ENCODE results near the gene FXYD7.

FXYD7 gene

GRCh38 chr19:35118268-35119020, 24.6 kb upstream of the FXYD7 start:
- no peak overlapping the region for H3K27ac ChIP-seq (replicated peaks)
- H3K27me3 ChIP-seq (ENCODE audit: insufficient read depth, poor library complexity, severe bottlenecking), result no peaks in the 10 kb centered on the region
- H3K4me3 ChIP-seq (replicated peaks; ENCODE audit: insufficient read depth, low read length), result no peak overlapping the region
- TF ChIP-seq REST (IDR thresholded peaks at IDR 0.05; ENCODE audit: insufficient replicate concordance, low read depth) (no peak), GABPA (IDR thresholded peaks at IDR 0.05; ENCODE audit: low read depth) (no peak), POLR2AphosphoS5 (IDR thresholded peaks at IDR 0.05; ENCODE audit: low read depth) (no peak), CTCF (IDR thresholded peaks at IDR 0.05; ENCODE audit: insufficient read depth, low read length) (no peak), SPI1 (IDR thresholded peaks at IDR 0.05; ENCODE audit: borderline replicate concordance, low read depth) (no peak)
- DNase-seq (ENCODE audit: low read depth in 1 of 2, low spot score in 1 of 2), result no peak

- Histone ChIP-seq H3K4me3 (replicated peaks; ENCODE audit: insufficient read depth, low read length) (no peak overlapping the region), H3K27me3 (ENCODE audit: insufficient read depth, poor library complexity, severe bottlenecking) (no peaks in the 10 kb centered on the region), H3K27ac (replicated peaks) (no peak overlapping the region)
- no peak for TF ChIP-seq REST (IDR thresholded peaks at IDR 0.05; ENCODE audit: insufficient replicate concordance, low read depth)
- no peak for TF ChIP-seq POLR2AphosphoS5 (IDR thresholded peaks at IDR 0.05; ENCODE audit: low read depth)
- TF ChIP-seq CTCF (IDR thresholded peaks at IDR 0.05; ENCODE audit: insufficient read depth, low read length), result no peak
- no peak for TF ChIP-seq SPI1 (IDR thresholded peaks at IDR 0.05; ENCODE audit: borderline replicate concordance, low read depth)
- TF ChIP-seq GABPA (IDR thresholded peaks at IDR 0.05; ENCODE audit: low read depth), result no peak
- no peak for DNase-seq (ENCODE audit: low read depth in 1 of 2, low spot score in 1 of 2)
Measured at GRCh38 chr19:35119091-35119490, 24.0 kb upstream of the FXYD7 start.

GRCh38 chr19:35119578-35120155, 23.4 kb upstream of the FXYD7 start:
- no peak overlapping the region for H3K27ac ChIP-seq (replicated peaks)
- no peaks in the 10 kb centered on the region for H3K27me3 ChIP-seq (ENCODE audit: insufficient read depth, poor library complexity, severe bottlenecking)
- H3K4me3 ChIP-seq (replicated peaks; ENCODE audit: insufficient read depth, low read length), result no peak overlapping the region
- no peak for TF ChIP-seq POLR2AphosphoS5 (IDR thresholded peaks at IDR 0.05; ENCODE audit: low read depth)
- no peak for TF ChIP-seq SPI1 (IDR thresholded peaks at IDR 0.05; ENCODE audit: borderline replicate concordance, low read depth)
- no peak for TF ChIP-seq REST (IDR thresholded peaks at IDR 0.05; ENCODE audit: insufficient replicate concordance, low read depth)
- DNase-seq (ENCODE audit: low read depth in 1 of 2, low spot score in 1 of 2), result no peak
